Esophagus (tissue), 2 donors: ENCODE data around the gene PPP1CC. TPM values are rescaled to one million over a fixed set of nuclear protein-coding genes. Genes with fewer than 3 reads are reported as not detected.

ENCODE experiments used
- H3K27ac ChIP-seq, 2 donors: one replicate each; pipeline ENCODE4 v1.5.1; 2013; ENCODE audit warnings: low read depth in 2 of 2, mild to moderate bottlenecking in 2 of 2, inconsistent platforms in 1 of 2, low read length in 1 of 2, moderate library complexity in 1 of 2
- H3K27me3 ChIP-seq, 2 donors: one replicate each; pipeline ENCODE4 v1.6.1; 2013; ENCODE audit warnings: low read length in 2 of 2, control low read depth in 1 of 2, mild to moderate bottlenecking in 1 of 2; ENCODE audit not compliant: insufficient read depth in 2 of 2, control insufficient read depth in 1 of 2
- H3K36me3 ChIP-seq, 2 donors: one replicate each; pipeline ENCODE4 v1.6.1; 2013; ENCODE audit warnings: low read length in 1 of 2; ENCODE audit not compliant: control insufficient read depth in 2 of 2, insufficient read depth in 2 of 2
- H3K4me1 ChIP-seq, 2 donors: one replicate each; pipeline ENCODE4 v1.6.1; 2013; ENCODE audit warnings: low read length in 1 of 2; ENCODE audit not compliant: control insufficient read depth in 2 of 2, insufficient read depth in 2 of 2
- H3K4me3 ChIP-seq, 2 donors: one replicate each; pipeline ENCODE4 v1.5.1; 2013; ENCODE audit warnings: low read length in 2 of 2, mild to moderate bottlenecking in 2 of 2, low read depth in 1 of 2, moderate library complexity in 1 of 2
- H3K9me3 ChIP-seq, 2 donors: one replicate each; pipeline ENCODE4 v1.6.1; 2013; ENCODE audit warnings: mild to moderate bottlenecking in 2 of 2, low read depth in 1 of 2, low read length in 1 of 2, moderate library complexity in 1 of 2; ENCODE audit not compliant: control insufficient read depth in 2 of 2, insufficient read depth in 1 of 2
- WGBS, 2 donors: extraction: QIAGEN DNeasy Blood & Tissue Kit; methylation state at CpG; one replicate each; pipeline ENCODE4 v1.1.7; 2013; 5-methylcytosine and 5-hydroxymethylcytosine counted together
- polyA plus RNA-seq, 2 donors: library from polyadenylated mRNA; stranded (reverse); fragments of 200-250 nt; gene quantifications; one replicate each; pipeline ENCODE4 v1.2.3, GENCODE V29; 2013
- donor health status: healthy with polysubstance abuse.
- donor health status: Bipolar disorder and iron deficiency.

The PPP1CC gene
- polyA plus RNA-seq, 2 donors = 63.2 to 65.3 TPM

GRCh38 chr12:110684312-110684836 is 58.3 kb downstream of the PPP1CC start:
- H3K27ac ChIP-seq = no peak overlapping the region
- no peaks in the 10 kb centered on the region for H3K36me3 ChIP-seq
- no peaks in the 10 kb centered on the region for H3K9me3 ChIP-seq
- no peak overlapping the region for H3K4me3 ChIP-seq
- WGBS, 2 donors = 74 to 77% methylated on average over 7 of the region's 7 CpGs
- no peaks in the 10 kb centered on the region for H3K27me3 ChIP-seq
- peaks cover 2 to 8% of the 10 kb centered on the region in 2 donors for H3K4me1 ChIP-seq

GRCh38 chr12:110683888-110684287 is 58.8 kb downstream of the PPP1CC start:
- no peaks in the 10 kb centered on the region for H3K9me3 ChIP-seq
- H3K4me3 ChIP-seq = no peak overlapping the region
- no peak overlapping the region for H3K27ac ChIP-seq
- peaks cover 2 to 8% of the 10 kb centered on the region in 2 donors for H3K4me1 ChIP-seq
- H3K36me3 ChIP-seq = no peaks in the 10 kb centered on the region
- whole genome bisulfite sequencing, 2 donors = 98 to 99% methylated on average over 2 of the region's 2 CpGs
- H3K27me3 ChIP-seq = no peaks in the 10 kb centered on the region

- Histone ChIP-seq H3K27me3 (no peaks in the 10 kb centered on the region), H3K27ac (no peak overlapping the region)
- 54 to 70% methylated on average over 1 of the region's 1 CpG for WGBS, 2 donors
Observed at GRCh38 chr12:110680032-110680431, 62.7 kb downstream of the PPP1CC start.

GRCh38 chr12:110679201-110679600 is 63.5 kb downstream of the PPP1CC start:
- Histone ChIP-seq H3K4me1 (no peaks in the 10 kb centered on the region), H3K27me3 (no peaks in the 10 kb centered on the region), H3K9me3 (no peaks in the 10 kb centered on the region), H3K4me3 (no peak overlapping the region), H3K36me3 (no peaks in the 10 kb centered on the region), H3K27ac (no peak overlapping the region)
- 91 to 94% methylated on average over 12 of the region's 12 CpGs for WGBS, 2 donors

More at GRCh38 chr12:110680032-110680431, 62.7 kb downstream of the PPP1CC start:
- Histone ChIP-seq H3K4me1 (no peaks in the 10 kb centered on the region), H3K4me3 (no peak overlapping the region), H3K9me3 (no peaks in the 10 kb centered on the region), H3K36me3 (no peaks in the 10 kb centered on the region)

- WGBS, 2 donors = 87 to 90% methylated on average over 4 of the region's 4 CpGs
- no peak overlapping the region for H3K4me3 ChIP-seq
- no peaks in the 10 kb centered on the region for H3K36me3 ChIP-seq
- no peak overlapping the region for H3K27ac ChIP-seq
- no peaks in the 10 kb centered on the region for H3K4me1 ChIP-seq
- no peaks in the 10 kb centered on the region for H3K27me3 ChIP-seq
- no peaks in the 10 kb centered on the region for H3K9me3 ChIP-seq
Observed at GRCh38 chr12:110677982-110678381, 64.7 kb downstream of the PPP1CC start.

- H3K9me3 ChIP-seq = no peaks in the 10 kb centered on the region
- H3K4me1 ChIP-seq = no peaks in the 10 kb centered on the region
- H3K27me3 ChIP-seq = no peaks in the 10 kb centered on the region
- H3K4me3 ChIP-seq = no peak overlapping the region
- no peaks in the 10 kb centered on the region for H3K36me3 ChIP-seq
- no peak overlapping the region for H3K27ac ChIP-seq
- WGBS, 2 donors = 63 to 65% methylated on average over 5 of the region's 5 CpGs
Observed at GRCh38 chr12:110677206-110677911, 65.3 kb downstream of the PPP1CC start.

GRCh38 chr12:110676171-110676570 is 66.5 kb downstream of the PPP1CC start:
- 90 to 92% methylated on average over 4 of the region's 4 CpGs for WGBS, 2 donors
- H3K27me3 ChIP-seq = no peaks in the 10 kb centered on the region

GRCh38 chr12:110670161-110670701 is 72.5 kb downstream of the PPP1CC start:
- H3K27me3 ChIP-seq = no peaks in the 10 kb centered on the region
- no peaks in the 10 kb centered on the region for H3K9me3 ChIP-seq
- 44 to 47% methylated on average over 4 of the region's 4 CpGs for WGBS, 2 donors
- H3K27ac ChIP-seq = no peak overlapping the region
- H3K4me1 ChIP-seq = no peaks in the 10 kb centered on the region
- H3K36me3 ChIP-seq = no peaks in the 10 kb centered on the region
- no peak overlapping the region for H3K4me3 ChIP-seq

More at GRCh38 chr12:110676171-110676570, 66.5 kb downstream of the PPP1CC start:
- Histone ChIP-seq H3K36me3 (no peaks in the 10 kb centered on the region), H3K4me1 (no peaks in the 10 kb centered on the region), H3K9me3 (no peaks in the 10 kb centered on the region), H3K4me3 (no peak overlapping the region), H3K27ac (no peak overlapping the region)
